NCI-H2171 treated with DMSO at 0.1 percent for 48 hours (cell line): ENCODE data around the gene STMN1.

ENCODE experiments used
- DNase-seq: peaks from one replicate; lab custom pipeline; 2025; lab: John Stamatoyannopoulos, UW

STMN1 gene

GRCh38 chr1:25922056-25922970, 16.1 kb upstream of the STMN1 start:
- no peak for DNase-seq

GRCh38 chr1:25918615-25919014, 12.4 kb upstream of the STMN1 start:
- no peak for DNase-seq

- peak; percentile 85 for DNase-seq
These were observed 11.8 kb upstream of the STMN1 start for GRCh38 chr1:25917996-25918395.

- DNase-seq = no peak
These were observed 10.2 kb upstream of the STMN1 start for GRCh38 chr1:25916460-25916859.

GRCh38 chr1:25914074-25914995, 8.1 kb upstream of the STMN1 start:
- no peak for DNase-seq

- DNase-seq = no peak
These were observed 7.0 kb upstream of the STMN1 start for GRCh38 chr1:25913206-25913605.

GRCh38 chr1:25912076-25912831, 6.0 kb upstream of the STMN1 start:
- no peak for DNase-seq

GRCh38 chr1:25911162-25911561, 4.9 kb upstream of the STMN1 start:
- DNase-seq = no peak

- no peak for DNase-seq
These were observed 2.8 kb upstream of the STMN1 start for GRCh38 chr1:25909040-25909439.

- no peak for DNase-seq
These were observed 1.9 kb upstream of the STMN1 start for GRCh38 chr1:25908161-25908560.

GRCh38 chr1:25907601-25908000, 1.4 kb upstream of the STMN1 start:
- DNase-seq = peak; percentile 44

- peak; percentile 98 for DNase-seq
These were observed 553 bp upstream of the STMN1 start for GRCh38 chr1:25906644-25907300.

GRCh38 chr1:25904943-25905679, 1.1 kb downstream of the STMN1 start:
- DNase-seq = peak; percentile 91

- DNase-seq = no peak
These were observed 2.2 kb downstream of the STMN1 start for GRCh38 chr1:25903986-25904385.

- no peak for DNase-seq
These were observed 3.8 kb downstream of the STMN1 start for GRCh38 chr1:25902462-25902861.

- no peak for DNase-seq
These were observed 6.0 kb downstream of the STMN1 start for GRCh38 chr1:25900219-25900618.

- DNase-seq = no peak
These were observed 6.4 kb downstream of the STMN1 start for GRCh38 chr1:25899792-25900191.

GRCh38 chr1:25898223-25899015, 7.8 kb downstream of the STMN1 start:
- no peak for DNase-seq

GRCh38 chr1:25897754-25898153, 8.5 kb downstream of the STMN1 start:
- no peak for DNase-seq

GRCh38 chr1:25896266-25896665, 10.0 kb downstream of the STMN1 start:
- DNase-seq = peak; percentile 51
